Measurements from ENCODE around the gene CPT1A.

CPT1A gene

GRCh38 chr11:68828155-68828931 is 13.4 kb downstream of the CPT1A start:
- DNase-seq, result no peak

GRCh38 chr11:68827733-68828132 is 14.0 kb downstream of the CPT1A start:
- no peak for DNase-seq

- no peak for DNase-seq
Observed at GRCh38 chr11:68826726-68827125, 15.0 kb downstream of the CPT1A start.

GRCh38 chr11:68825571-68825970 is 16.1 kb downstream of the CPT1A start:
- no peak for DNase-seq

GRCh38 chr11:68822546-68822945 is 19.2 kb downstream of the CPT1A start:
- DNase-seq, result no peak

- no peak for DNase-seq
Observed at GRCh38 chr11:68821670-68822069, 20.0 kb downstream of the CPT1A start.

GRCh38 chr11:68819362-68819761 is 22.4 kb downstream of the CPT1A start:
- no peak for DNase-seq

- no peak for DNase-seq
Observed at GRCh38 chr11:68818181-68818580, 23.5 kb downstream of the CPT1A start.

- no peak for DNase-seq
Observed at GRCh38 chr11:68817554-68817953, 24.2 kb downstream of the CPT1A start.

- DNase-seq, result no peak
Observed at GRCh38 chr11:68816917-68817419, 24.7 kb downstream of the CPT1A start.

GRCh38 chr11:68816251-68816776 is 25.4 kb downstream of the CPT1A start:
- DNase-seq, result no peak

GRCh38 chr11:68813773-68814172 is 27.9 kb downstream of the CPT1A start:
- DNase-seq, result no peak

- no peak for DNase-seq
Observed at GRCh38 chr11:68812526-68812925, 29.2 kb downstream of the CPT1A start.

- no peak for DNase-seq
Observed at GRCh38 chr11:68810164-68810563, 31.6 kb downstream of the CPT1A start.

- no peak for DNase-seq
Observed at GRCh38 chr11:68809506-68809905, 32.2 kb downstream of the CPT1A start.

- DNase-seq, result no peak
Observed at GRCh38 chr11:68808787-68809186, 32.9 kb downstream of the CPT1A start.

- no peak for DNase-seq
Observed at GRCh38 chr11:68806931-68807844, 34.5 kb downstream of the CPT1A start.

GRCh38 chr11:68804786-68805185 is 36.9 kb downstream of the CPT1A start:
- no peak for DNase-seq

- no peak for DNase-seq
Observed at GRCh38 chr11:68803766-68804165, 38.0 kb downstream of the CPT1A start.

GRCh38 chr11:68798221-68798813 is 43.4 kb downstream of the CPT1A start:
- DNase-seq, result no peak

- no peak for DNase-seq
Observed at GRCh38 chr11:68796801-68797200, 44.9 kb downstream of the CPT1A start.

GRCh38 chr11:68792400-68792966 is 49.2 kb downstream of the CPT1A start:
- no peak for DNase-seq

- no peak for DNase-seq
Observed at GRCh38 chr11:68784653-68785052, 57.1 kb downstream of the CPT1A start.

Data from NCI-H187 treated with DMSO at 0.1 percent for 48 hours (cell line).